K562 (cell line): ENCODE measurements around the gene DOK3. TPM values are rescaled to one million over a fixed set of nuclear protein-coding genes. Genes with fewer than 3 reads are reported as not detected.

ENCODE experiments used
- DACH1 ChIP-seq: fragments of 450-650 bp; IDR thresholded peaks from 2 replicates; pipeline ENCODE4 v1.6.1; 2018; ENCODE audit not compliant: partially characterized antibody
- JUND ChIP-seq, 2 experiments: IDR thresholded peaks; 2 replicates in 1 of 2; 3 replicates in 1 of 2; pipeline ENCODE4 v1.6.1; 2011; ENCODE audit warnings: borderline replicate concordance in 2 of 2, low read depth in 2 of 2, low read length in 2 of 2, improper control_type of control experiment in 1 of 2, missing biosample characterization in 1 of 2, missing genetic modification characterization in 1 of 2, missing genetic modification reagents in 1 of 2
- RAD21 ChIP-seq, 2 experiments: fragments of 250-450 bp in 1 of 2; fragments of 450-650 bp in 1 of 2; sonication (Bioruptor Pico) in 1 of 2; formaldehyde crosslinking in 1 of 2; IDR thresholded peaks in 1 of 2; conservative IDR thresholded peaks in 1 of 2; 2 replicates each; pipeline versions ENCODE4 v1.4.0 to v1.8.0; 2020 to 2022; ENCODE audit warnings: mild to moderate bottlenecking in 2 of 2, moderate library complexity in 1 of 2
- TARDBP ChIP-seq: fragments of 450-650 bp; IDR thresholded peaks from 2 replicates; pipeline ENCODE4 v1.6.1; 2016
- ZEB2 ChIP-seq: fragments of 450-650 bp; IDR thresholded peaks from 2 replicates; pipeline ENCODE4 v1.6.1; 2016
- polyA plus RNA-seq, 8 experiments: library from polyadenylated mRNA; depleted of rRNA in 4 of 8; stranded (reverse) in 5 of 8; unstranded in 3 of 8; fragments of >200 nt; fragmentation: Nextera tagmentation in 2 of 8; fragmentation: Illumina TruSeq in 1 of 8; extraction: Ambion mirVana in 2 of 8; extraction: Trizol in 1 of 8; gene quantifications; 2 replicates each; pipeline versions ENCODE4 v1.2.1 to v1.2.3, GENCODE V29; 2011 to 2014; ENCODE audit warnings: inconsistent platforms in 1 of 8, missing spikeins in 1 of 8
- total RNA-seq, 7 experiments: library from RNA; depleted of rRNA in 6 of 7; stranded (reverse); fragments of >200 nt in 6 of 7; fragmentation: Illumina TruSeq in 2 of 7; extraction: Trizol in 2 of 7; gene quantifications; 2 replicates each; pipeline versions ENCODE4 v1.2.1 to v1.2.3, GENCODE V29; 2011 to 2021; ENCODE audit warnings: low replicate concordance in 1 of 7
- TF ChIP-seq, protein P1 (sequence below): fragments of 450-650 bp; IDR thresholded peaks from 2 replicates; pipeline ENCODE4 v1.6.1; 2018; ENCODE audit not compliant: partially characterized antibody
- TF ChIP-seq, protein P2 (sequence below): fragments of 450-650 bp; IDR thresholded peaks from 2 replicates; pipeline ENCODE4 v1.6.1; 2016; ENCODE audit warnings: mild to moderate bottlenecking, moderate library complexity

DOK3 gene
- total and polyA plus RNA-seq, 9 of the 15 experiments (the other 6 are each of a cell fraction or from before 2014, with no cell fraction given) = 1.3 to 23.0 (median 8.0) TPM

- TF ChIP-seq, protein P1, sequence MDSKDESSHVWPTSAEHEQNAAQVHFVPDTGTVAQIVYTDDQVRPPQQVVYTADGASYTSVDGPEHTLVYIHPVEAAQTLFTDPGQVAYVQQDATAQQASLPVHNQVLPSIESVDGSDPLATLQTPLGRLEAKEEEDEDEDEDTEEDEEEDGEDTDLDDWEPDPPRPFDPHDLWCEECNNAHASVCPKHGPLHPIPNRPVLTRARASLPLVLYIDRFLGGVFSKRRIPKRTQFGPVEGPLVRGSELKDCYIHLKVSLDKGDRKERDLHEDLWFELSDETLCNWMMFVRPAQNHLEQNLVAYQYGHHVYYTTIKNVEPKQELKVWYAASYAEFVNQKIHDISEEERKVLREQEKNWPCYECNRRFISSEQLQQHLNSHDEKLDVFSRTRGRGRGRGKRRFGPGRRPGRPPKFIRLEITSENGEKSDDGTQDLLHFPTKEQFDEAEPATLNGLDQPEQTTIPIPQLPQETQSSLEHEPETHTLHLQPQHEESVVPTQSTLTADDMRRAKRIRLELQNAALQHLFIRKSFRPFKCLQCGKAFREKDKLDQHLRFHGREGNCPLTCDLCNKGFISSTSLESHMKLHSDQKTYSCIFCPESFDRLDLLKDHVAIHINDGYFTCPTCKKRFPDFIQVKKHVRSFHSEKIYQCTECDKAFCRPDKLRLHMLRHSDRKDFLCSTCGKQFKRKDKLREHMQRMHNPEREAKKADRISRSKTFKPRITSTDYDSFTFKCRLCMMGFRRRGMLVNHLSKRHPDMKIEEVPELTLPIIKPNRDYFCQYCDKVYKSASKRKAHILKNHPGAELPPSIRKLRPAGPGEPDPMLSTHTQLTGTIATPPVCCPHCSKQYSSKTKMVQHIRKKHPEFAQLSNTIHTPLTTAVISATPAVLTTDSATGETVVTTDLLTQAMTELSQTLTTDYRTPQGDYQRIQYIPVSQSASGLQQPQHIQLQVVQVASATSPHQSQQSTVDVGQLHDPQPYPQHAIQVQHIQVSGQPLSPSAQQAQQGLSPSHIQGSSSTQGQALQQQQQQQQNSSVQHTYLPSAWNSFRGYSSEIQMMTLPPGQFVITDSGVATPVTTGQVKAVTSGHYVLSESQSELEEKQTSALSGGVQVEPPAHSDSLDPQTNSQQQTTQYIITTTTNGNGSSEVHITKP = peak; percentile 76
- TF ChIP-seq ZEB2 (0 out of 2 replicates have a peak, but pooled peaks have one; percentile 35), RAD21 (CRISPR knock-in tag; conservative IDR thresholded peaks at IDR 0.05 in 1 of 2, IDR thresholded peaks at IDR 0.05 in 1 of 2) (peak; percentile 16 to 29; a peak in 2 of 4 replicates), TARDBP (peak; percentile 36; the same call in 1 of the 2 replicates), JUND (IDR thresholded peaks at IDR 0.05; ENCODE audit: borderline replicate concordance, low read depth, low read length) (peak; percentile 57; the same call in 1 of the 2 replicates), JUND (tag; IDR thresholded peaks at IDR 0.05; ENCODE audit: borderline replicate concordance, low read depth, low read length) (peak; percentile 37; the same call in 2 of the 3 replicates), DACH1 (peak; percentile 35)
- TF ChIP-seq, protein P2, sequence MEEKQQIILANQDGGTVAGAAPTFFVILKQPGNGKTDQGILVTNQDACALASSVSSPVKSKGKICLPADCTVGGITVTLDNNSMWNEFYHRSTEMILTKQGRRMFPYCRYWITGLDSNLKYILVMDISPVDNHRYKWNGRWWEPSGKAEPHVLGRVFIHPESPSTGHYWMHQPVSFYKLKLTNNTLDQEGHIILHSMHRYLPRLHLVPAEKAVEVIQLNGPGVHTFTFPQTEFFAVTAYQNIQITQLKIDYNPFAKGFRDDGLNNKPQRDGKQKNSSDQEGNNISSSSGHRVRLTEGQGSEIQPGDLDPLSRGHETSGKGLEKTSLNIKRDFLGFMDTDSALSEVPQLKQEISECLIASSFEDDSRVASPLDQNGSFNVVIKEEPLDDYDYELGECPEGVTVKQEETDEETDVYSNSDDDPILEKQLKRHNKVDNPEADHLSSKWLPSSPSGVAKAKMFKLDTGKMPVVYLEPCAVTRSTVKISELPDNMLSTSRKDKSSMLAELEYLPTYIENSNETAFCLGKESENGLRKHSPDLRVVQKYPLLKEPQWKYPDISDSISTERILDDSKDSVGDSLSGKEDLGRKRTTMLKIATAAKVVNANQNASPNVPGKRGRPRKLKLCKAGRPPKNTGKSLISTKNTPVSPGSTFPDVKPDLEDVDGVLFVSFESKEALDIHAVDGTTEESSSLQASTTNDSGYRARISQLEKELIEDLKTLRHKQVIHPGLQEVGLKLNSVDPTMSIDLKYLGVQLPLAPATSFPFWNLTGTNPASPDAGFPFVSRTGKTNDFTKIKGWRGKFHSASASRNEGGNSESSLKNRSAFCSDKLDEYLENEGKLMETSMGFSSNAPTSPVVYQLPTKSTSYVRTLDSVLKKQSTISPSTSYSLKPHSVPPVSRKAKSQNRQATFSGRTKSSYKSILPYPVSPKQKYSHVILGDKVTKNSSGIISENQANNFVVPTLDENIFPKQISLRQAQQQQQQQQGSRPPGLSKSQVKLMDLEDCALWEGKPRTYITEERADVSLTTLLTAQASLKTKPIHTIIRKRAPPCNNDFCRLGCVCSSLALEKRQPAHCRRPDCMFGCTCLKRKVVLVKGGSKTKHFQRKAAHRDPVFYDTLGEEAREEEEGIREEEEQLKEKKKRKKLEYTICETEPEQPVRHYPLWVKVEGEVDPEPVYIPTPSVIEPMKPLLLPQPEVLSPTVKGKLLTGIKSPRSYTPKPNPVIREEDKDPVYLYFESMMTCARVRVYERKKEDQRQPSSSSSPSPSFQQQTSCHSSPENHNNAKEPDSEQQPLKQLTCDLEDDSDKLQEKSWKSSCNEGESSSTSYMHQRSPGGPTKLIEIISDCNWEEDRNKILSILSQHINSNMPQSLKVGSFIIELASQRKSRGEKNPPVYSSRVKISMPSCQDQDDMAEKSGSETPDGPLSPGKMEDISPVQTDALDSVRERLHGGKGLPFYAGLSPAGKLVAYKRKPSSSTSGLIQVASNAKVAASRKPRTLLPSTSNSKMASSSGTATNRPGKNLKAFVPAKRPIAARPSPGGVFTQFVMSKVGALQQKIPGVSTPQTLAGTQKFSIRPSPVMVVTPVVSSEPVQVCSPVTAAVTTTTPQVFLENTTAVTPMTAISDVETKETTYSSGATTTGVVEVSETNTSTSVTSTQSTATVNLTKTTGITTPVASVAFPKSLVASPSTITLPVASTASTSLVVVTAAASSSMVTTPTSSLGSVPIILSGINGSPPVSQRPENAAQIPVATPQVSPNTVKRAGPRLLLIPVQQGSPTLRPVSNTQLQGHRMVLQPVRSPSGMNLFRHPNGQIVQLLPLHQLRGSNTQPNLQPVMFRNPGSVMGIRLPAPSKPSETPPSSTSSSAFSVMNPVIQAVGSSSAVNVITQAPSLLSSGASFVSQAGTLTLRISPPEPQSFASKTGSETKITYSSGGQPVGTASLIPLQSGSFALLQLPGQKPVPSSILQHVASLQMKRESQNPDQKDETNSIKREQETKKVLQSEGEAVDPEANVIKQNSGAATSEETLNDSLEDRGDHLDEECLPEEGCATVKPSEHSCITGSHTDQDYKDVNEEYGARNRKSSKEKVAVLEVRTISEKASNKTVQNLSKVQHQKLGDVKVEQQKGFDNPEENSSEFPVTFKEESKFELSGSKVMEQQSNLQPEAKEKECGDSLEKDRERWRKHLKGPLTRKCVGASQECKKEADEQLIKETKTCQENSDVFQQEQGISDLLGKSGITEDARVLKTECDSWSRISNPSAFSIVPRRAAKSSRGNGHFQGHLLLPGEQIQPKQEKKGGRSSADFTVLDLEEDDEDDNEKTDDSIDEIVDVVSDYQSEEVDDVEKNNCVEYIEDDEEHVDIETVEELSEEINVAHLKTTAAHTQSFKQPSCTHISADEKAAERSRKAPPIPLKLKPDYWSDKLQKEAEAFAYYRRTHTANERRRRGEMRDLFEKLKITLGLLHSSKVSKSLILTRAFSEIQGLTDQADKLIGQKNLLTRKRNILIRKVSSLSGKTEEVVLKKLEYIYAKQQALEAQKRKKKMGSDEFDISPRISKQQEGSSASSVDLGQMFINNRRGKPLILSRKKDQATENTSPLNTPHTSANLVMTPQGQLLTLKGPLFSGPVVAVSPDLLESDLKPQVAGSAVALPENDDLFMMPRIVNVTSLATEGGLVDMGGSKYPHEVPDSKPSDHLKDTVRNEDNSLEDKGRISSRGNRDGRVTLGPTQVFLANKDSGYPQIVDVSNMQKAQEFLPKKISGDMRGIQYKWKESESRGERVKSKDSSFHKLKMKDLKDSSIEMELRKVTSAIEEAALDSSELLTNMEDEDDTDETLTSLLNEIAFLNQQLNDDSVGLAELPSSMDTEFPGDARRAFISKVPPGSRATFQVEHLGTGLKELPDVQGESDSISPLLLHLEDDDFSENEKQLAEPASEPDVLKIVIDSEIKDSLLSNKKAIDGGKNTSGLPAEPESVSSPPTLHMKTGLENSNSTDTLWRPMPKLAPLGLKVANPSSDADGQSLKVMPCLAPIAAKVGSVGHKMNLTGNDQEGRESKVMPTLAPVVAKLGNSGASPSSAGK = peak; percentile 71
These were observed 45.0 kb upstream of the DOK3 start, which contains the start of gene FAM193B (continued) for GRCh38 chr5:177554474-177555111.
